ENCODE measurements around the gene DLGAP1. TPM values are rescaled to one million over a fixed set of nuclear protein-coding genes. Genes with fewer than 3 reads are reported as not detected.

Gene DLGAP1
- total RNA-seq, 2 experiments from 2014 or later, result 0.31 to 0.36 TPM

DNA sequence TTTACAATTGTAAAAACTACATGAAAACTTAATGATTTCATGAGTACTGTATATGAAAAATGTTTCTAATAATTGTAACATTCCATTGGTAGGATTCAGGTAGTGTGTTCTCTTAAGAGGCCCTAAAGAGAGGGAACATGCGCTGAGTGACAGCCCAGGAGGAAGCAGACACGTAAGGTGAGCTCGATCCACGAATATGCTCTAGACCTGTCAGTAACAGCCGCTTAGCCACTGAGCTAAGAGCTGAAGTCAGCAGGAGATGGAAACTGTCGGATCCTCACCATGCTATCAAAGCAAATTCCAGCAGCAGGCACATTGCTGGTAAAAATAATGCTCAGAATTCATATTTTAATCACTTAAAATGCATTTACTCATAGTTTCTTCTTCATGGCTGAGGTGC is 658.7 kb downstream of the DLGAP1 start:
- DNase-seq, result no peak

DNA sequence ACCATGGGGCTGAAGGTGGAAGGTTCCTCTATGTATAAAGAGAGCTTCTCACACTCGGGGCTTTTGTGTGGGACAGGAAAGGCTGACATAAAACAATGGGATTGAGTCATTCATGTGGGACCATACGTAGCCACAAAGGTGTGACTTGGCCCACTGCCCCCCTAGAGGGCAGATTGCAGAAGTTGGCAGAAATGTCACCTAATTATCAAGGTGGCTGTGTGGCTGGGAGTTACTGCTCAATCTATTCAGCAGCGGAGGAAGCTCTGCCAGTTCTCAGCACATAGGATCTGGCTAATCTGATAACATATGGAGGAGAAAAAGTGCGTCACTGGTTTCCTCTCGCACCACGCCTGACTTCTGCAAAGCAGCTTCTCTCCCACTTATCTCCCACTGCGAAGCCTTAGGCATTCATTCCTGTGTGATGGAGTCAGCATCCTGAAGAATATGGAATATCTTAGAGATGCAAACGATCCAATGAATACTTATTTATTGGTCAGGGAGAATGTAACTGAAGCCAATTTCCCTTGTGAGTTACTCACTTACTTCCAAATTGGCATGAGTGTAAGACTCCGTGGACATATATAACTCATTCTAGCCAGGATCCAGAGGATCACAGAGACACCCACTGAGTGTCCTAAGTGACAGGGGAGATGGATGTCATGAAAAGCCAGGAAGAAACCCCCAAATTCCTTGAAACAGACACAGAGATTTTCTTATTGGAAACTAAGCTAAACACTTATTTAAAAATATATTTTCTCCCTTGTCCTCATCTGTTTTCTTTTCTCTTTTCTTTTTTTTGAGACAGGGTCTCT is 660.4 kb downstream of the DLGAP1 start:
- no peak for DNase-seq
- Histone ChIP-seq H3K27me3 (ENCODE audit: control insufficient read depth in 1 of 2, insufficient read depth in 2 of 2, low read length in 2 of 2) (no peaks in the 10 kb centered on the region), H3K9me3 (ENCODE audit: control insufficient read depth in 1 of 2, insufficient read depth in 1 of 2, low read length in 2 of 2) (no peaks in the 10 kb centered on the region), H3K36me3 (ENCODE audit: insufficient read depth, low read length) (no peaks in the 10 kb centered on the region), H3K27ac (ENCODE audit: low read depth in 1 of 2, low read length in 2 of 2) (no peak overlapping the region), H3K4me3 (ENCODE audit: low read length) (no peak overlapping the region), H3K4me1 (ENCODE audit: insufficient read depth, low read length) (no peaks in the 10 kb centered on the region)
- TF ChIP-seq, protein P1, sequence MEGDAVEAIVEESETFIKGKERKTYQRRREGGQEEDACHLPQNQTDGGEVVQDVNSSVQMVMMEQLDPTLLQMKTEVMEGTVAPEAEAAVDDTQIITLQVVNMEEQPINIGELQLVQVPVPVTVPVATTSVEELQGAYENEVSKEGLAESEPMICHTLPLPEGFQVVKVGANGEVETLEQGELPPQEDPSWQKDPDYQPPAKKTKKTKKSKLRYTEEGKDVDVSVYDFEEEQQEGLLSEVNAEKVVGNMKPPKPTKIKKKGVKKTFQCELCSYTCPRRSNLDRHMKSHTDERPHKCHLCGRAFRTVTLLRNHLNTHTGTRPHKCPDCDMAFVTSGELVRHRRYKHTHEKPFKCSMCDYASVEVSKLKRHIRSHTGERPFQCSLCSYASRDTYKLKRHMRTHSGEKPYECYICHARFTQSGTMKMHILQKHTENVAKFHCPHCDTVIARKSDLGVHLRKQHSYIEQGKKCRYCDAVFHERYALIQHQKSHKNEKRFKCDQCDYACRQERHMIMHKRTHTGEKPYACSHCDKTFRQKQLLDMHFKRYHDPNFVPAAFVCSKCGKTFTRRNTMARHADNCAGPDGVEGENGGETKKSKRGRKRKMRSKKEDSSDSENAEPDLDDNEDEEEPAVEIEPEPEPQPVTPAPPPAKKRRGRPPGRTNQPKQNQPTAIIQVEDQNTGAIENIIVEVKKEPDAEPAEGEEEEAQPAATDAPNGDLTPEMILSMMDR (IDR thresholded peaks at IDR 0.05), result no peak
- no peaks in the 10 kb centered on the region for H3K36me3 Mint-ChIP-seq (ENCODE audit: low read depth)
- no peak overlapping the region for H3K4me3 Mint-ChIP-seq
- intact Hi-C loops (cut with DNase I, micrococcal nuclease), result no loop called here
- ATAC-seq (ENCODE audit: poor library complexity), result no peak
- no peak overlapping the region for H3K27ac Mint-ChIP-seq
- no peaks in the 10 kb centered on the region for H3K9me3 Mint-ChIP-seq
- ChIA-PET CTCF (no interaction called here), POLR2A (no interaction called here)
- peaks cover 16% of the 10 kb centered on the region for H3K27me3 Mint-ChIP-seq
- H3K4me1 Mint-ChIP-seq (ENCODE audit: low read depth), result no peaks in the 10 kb centered on the region

More for the DNA sequence above, 658.7 kb downstream of the DLGAP1 start:
- Histone ChIP-seq H3K4me1 (ENCODE audit: insufficient read depth, low read length) (no peaks in the 10 kb centered on the region), H3K36me3 (ENCODE audit: insufficient read depth, low read length) (no peaks in the 10 kb centered on the region), H3K27me3 (ENCODE audit: control insufficient read depth in 1 of 2, insufficient read depth in 2 of 2, low read length in 2 of 2) (no peaks in the 10 kb centered on the region), H3K4me3 (ENCODE audit: low read length) (no peak overlapping the region), H3K27ac (ENCODE audit: low read depth in 1 of 2, low read length in 2 of 2) (no peak overlapping the region), H3K9me3 (ENCODE audit: control insufficient read depth in 1 of 2, insufficient read depth in 1 of 2, low read length in 2 of 2) (no peaks in the 10 kb centered on the region)
- peaks cover 19% of the 10 kb centered on the region for H3K27me3 Mint-ChIP-seq
- ATAC-seq (ENCODE audit: poor library complexity), result no peak
- no peaks in the 10 kb centered on the region for H3K36me3 Mint-ChIP-seq (ENCODE audit: low read depth)
- ChIA-PET POLR2A (no interaction called here), CTCF (no interaction called here)
- no peaks in the 10 kb centered on the region for H3K9me3 Mint-ChIP-seq
- TF ChIP-seq, protein P1 (IDR thresholded peaks at IDR 0.05), result no peak
- no peaks in the 10 kb centered on the region for H3K4me1 Mint-ChIP-seq (ENCODE audit: low read depth)
- intact Hi-C loops (cut with DNase I, micrococcal nuclease), result no loop called here
- no peak overlapping the region for H3K27ac Mint-ChIP-seq
- no peak overlapping the region for H3K4me3 Mint-ChIP-seq

DNA sequence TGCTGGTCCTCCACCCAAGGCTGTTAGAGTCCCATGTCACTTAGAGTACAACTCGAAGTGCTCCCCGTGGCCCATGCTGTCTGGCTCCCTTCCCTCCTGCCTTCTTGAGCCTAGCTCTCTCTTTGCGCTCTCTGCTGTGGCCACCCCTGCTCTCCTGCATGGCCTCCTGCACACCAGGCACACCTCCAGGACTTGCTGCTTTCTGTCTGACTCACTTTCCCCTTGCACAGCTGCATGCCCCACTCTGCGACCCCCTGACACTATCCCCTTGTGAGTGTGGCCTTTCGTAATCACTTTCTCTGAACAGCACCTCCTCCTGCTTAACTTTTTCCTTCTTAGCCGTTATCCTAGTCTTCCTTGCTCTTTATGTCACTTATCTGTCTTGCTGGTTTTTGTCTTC is 661.6 kb downstream of the DLGAP1 start:
- DNase-seq (no peak), ATAC-seq (ENCODE audit: poor library complexity) (no peak)
- no peaks in the 10 kb centered on the region for H3K36me3 ChIP-seq (ENCODE audit: insufficient read depth, low read length)
- TF ChIP-seq, protein P1 (IDR thresholded peaks at IDR 0.05), result no peak
- no peaks in the 10 kb centered on the region for H3K9me3 ChIP-seq (ENCODE audit: control insufficient read depth in 1 of 2, insufficient read depth in 1 of 2, low read length in 2 of 2)
- no peaks in the 10 kb centered on the region for H3K9me3 Mint-ChIP-seq
- H3K27ac Mint-ChIP-seq, result no peak overlapping the region
- H3K4me1 ChIP-seq (ENCODE audit: insufficient read depth, low read length), result no peaks in the 10 kb centered on the region
- no peak overlapping the region for H3K4me3 ChIP-seq (ENCODE audit: low read length)
- H3K4me3 Mint-ChIP-seq, result no peak overlapping the region
- ChIA-PET CTCF (interaction anchor here (1.5 kb wide), 1 partner anchor 10 kb away, joined by 3 read pairs; no protein-coding TSS in a partner anchor), POLR2A (no interaction called here)
- H3K27ac ChIP-seq (ENCODE audit: low read depth in 1 of 2, low read length in 2 of 2), result no peak overlapping the region
- H3K27me3 Mint-ChIP-seq, result peaks cover 16% of the 10 kb centered on the region
- H3K36me3 Mint-ChIP-seq (ENCODE audit: low read depth), result no peaks in the 10 kb centered on the region
- no peaks in the 10 kb centered on the region for H3K4me1 Mint-ChIP-seq (ENCODE audit: low read depth)
- intact Hi-C loops (cut with DNase I, micrococcal nuclease), result no loop called here
- H3K27me3 ChIP-seq (ENCODE audit: control insufficient read depth in 1 of 2, insufficient read depth in 2 of 2, low read length in 2 of 2), result no peaks in the 10 kb centered on the region

All from CD4-positive, alpha-beta T cell (primary cell).